ENCODE data around the gene GCC1. TPM values are rescaled to one million over a fixed set of nuclear protein-coding genes. Genes with fewer than 3 reads are reported as not detected.

The GCC1 gene
- 13.3 and 15.1 TPM in 2 replicates for total RNA-seq (2014; rRNA removed; shearing (Covaris generic))
- total RNA-seq (2022), result 17.0 and 18.3 TPM in 2 replicates
- Bru-seq, nascent RNA, result percentile 70 among the genes with signal in this experiment
- percentile 65 among the genes with signal in this experiment for BruChase-seq, experiment 1, labeled RNA remaining after a 6-hour chase
- BruChase-seq, experiment 2, labeled RNA remaining after a 2-hour chase, result percentile 94 among the genes with signal in this experiment
- long read RNA-seq, full-length matches to known transcripts, result 58 of 64 reads
- long read RNA-seq, partial matches to known transcripts, result 0 of 64 reads
- long read RNA-seq, other reads (novel, unspliced or antisense), result 6 of 64 reads

GRCh38 chr7:127585044-127585953 lies at the start of gene GCC1:
TSS of gene GCC1 (minus strand) at chr7:127585596. CDS start at chr7:127585182, 414 bp downstream.
- H3K9me2 ChIP-seq (ENCODE audit: insufficient read depth, low read length), result no peaks in the 10 kb centered on the region
- H3K36me3 ChIP-seq (ENCODE audit: insufficient read depth, low read length), result peaks cover 32% of the 10 kb centered on the region
- H2AFZ ChIP-seq (ENCODE audit: low read length), result peak within 1 kb of the TSS; percentile 96
- peaks cover 35% of the 10 kb centered on the region for H3K4me1 ChIP-seq (ENCODE audit: insufficient read depth, low read length, poor library complexity, severe bottlenecking)
- H3K4me3 ChIP-seq (ENCODE audit: low read depth, low read length, poor library complexity, severe bottlenecking), result peak within 1 kb of the TSS; percentile 84
- DNase-seq (ENCODE audit: low spot score), result peak; percentile 91
- ChIA-PET POLR2A (interaction anchor here (0.7 to 1.3 kb wide), 3 partner anchors 8 to 41 kb away, joined by 3 to 6 read pairs (median 3); no protein-coding TSS in a partner anchor), CTCF (ENCODE audit: unreplicated experiment) (no interaction called here)
- H4K20me1 ChIP-seq (ENCODE audit: insufficient read depth, low read length), result peaks cover 24% of the 10 kb centered on the region; the same call in 1 of the 2 replicates
- no peaks in the 10 kb centered on the region for H3K9me3 ChIP-seq (ENCODE audit: low read length)
- peak within 1 kb of the TSS; percentile 7 for H3K27ac ChIP-seq (ENCODE audit: low read depth, low read length, poor library complexity, severe bottlenecking)
- intact Hi-C loops (cut with micrococcal nuclease; ENCODE audit: unreplicated experiment), result loop anchor here (5.0 kb wide), 2 partner anchors 67 to 193 kb away; partner anchors contain the start of genes SND1 and ZNF800
- no peak for TF ChIP-seq EZH2phosphoT487 (IDR thresholded peaks at IDR 0.05; ENCODE audit: borderline replicate concordance, low read depth, low read length)
- no peak for TF ChIP-seq CTCF (conservative IDR thresholded peaks at IDR 0.05; ENCODE audit: low read length)
- peaks cover 34% of the 10 kb centered on the region; the same call in 1 of the 2 replicates for H3K79me2 ChIP-seq (ENCODE audit: insufficient read depth, low read depth, low read length)
- BruUV-seq (replicated peaks), result TSS peak; percentile 72
- peak within 1 kb of the TSS; percentile 96 for H3K4me2 ChIP-seq (ENCODE audit: low read length)

- Histone ChIP-seq H4K20me1 (ENCODE audit: insufficient read depth, low read length) (no peaks in the 10 kb centered on the region), H3K36me3 (ENCODE audit: insufficient read depth, low read length) (no peaks in the 10 kb centered on the region), H3K4me2 (ENCODE audit: low read length) (no peak overlapping the region), H3K79me2 (ENCODE audit: insufficient read depth, low read depth, low read length) (no peaks in the 10 kb centered on the region), H3K4me3 (ENCODE audit: low read depth, low read length, poor library complexity, severe bottlenecking) (no peak overlapping the region), H3K9me3 (ENCODE audit: low read length) (no peaks in the 10 kb centered on the region), H2AFZ (ENCODE audit: low read length) (no peak overlapping the region), H3K4me1 (ENCODE audit: insufficient read depth, low read length, poor library complexity, severe bottlenecking) (no peaks in the 10 kb centered on the region), H3K27ac (ENCODE audit: low read depth, low read length, poor library complexity, severe bottlenecking) (no peak overlapping the region), H3K9me2 (ENCODE audit: insufficient read depth, low read length) (no peaks in the 10 kb centered on the region)
- intact Hi-C loops (cut with micrococcal nuclease; ENCODE audit: unreplicated experiment), result no loop called here
- no TSS peak for BruUV-seq (replicated peaks)
- CTCF ChIA-PET (ENCODE audit: unreplicated experiment), result no interaction called here
- POLR2A ChIA-PET, result no interaction called here
- TF ChIP-seq CTCF (conservative IDR thresholded peaks at IDR 0.05; ENCODE audit: low read length), result no peak
- no peak for DNase-seq (ENCODE audit: low spot score)
Measured at GRCh38 chr7:127632276-127632910, 47.0 kb upstream of the GCC1 start.

All from OCI-LY7 (cell line).